ENCODE results near the gene SLCO3A1.

Gene SLCO3A1

DNA sequence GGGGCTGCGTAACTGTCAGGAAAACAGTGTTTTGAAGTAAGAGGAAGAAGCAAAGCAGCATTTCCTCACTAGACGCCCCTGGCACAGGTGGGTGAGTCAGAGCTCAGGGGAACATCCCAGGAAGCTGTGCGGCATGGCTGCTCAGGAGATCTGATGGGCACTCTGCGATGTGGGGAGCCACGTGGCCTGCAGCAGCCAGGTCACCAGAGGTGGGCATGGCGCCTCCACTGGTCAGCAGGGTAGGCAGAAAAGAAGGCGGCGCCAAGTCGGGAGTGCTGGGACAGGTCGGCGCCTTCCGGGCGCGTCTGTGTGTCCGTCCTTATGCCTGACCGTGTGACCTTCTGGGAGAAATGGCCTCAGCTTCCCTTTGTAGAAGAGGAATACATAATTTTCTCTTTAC, 290.3 kb downstream of the SLCO3A1 start:
- no peak for DNase-seq

DNA sequence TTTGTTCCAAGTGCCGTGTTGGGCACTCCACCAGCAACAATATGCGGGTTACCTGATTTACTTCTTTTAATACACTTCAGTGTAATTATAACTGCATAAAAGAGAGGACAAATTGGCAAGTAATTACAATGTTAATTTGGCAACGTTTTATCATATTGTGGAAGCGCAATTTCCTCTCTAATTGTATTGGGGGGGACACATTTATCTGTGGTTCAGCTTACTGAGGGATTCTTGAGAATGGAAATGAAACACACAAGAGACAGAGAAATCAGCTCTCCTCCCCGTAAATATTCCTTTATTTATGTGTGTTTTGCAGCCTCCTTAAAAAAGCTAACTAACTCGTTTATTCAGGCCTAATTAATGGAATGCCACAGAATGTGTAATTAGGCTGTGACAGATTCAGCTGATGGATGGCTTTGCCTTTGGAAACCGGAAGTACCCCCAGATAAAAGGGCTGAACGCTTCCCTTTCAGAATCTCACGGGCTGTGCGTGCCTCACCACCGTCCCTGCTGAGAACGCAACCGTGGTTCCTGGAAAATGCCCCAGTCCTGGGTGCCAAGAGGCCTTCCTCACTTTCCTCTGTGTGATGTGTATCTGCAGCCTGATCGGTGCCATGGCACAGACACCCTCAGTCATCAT, 293.1 kb downstream of the SLCO3A1 start:
- no peak for DNase-seq

DNA sequence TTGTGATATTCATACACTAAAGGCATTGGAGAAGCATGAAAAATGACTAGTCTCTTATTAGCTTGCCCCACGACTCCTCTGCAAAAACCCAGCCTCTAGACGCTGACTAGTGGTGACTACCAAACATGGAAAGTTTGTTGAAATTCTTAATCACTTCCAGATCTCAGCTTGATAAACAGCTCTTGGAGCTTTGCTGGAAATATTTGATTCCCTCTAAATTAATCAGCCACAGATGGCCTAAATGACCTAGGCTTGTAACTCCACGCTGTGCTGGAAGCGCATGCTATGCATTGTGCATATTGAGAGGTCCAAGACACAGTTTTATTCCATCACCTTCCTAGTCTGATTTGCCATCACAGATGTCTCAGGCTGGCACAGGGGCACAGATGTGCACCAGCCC, 295.5 kb downstream of the SLCO3A1 start:
- no peak for DNase-seq

DNA sequence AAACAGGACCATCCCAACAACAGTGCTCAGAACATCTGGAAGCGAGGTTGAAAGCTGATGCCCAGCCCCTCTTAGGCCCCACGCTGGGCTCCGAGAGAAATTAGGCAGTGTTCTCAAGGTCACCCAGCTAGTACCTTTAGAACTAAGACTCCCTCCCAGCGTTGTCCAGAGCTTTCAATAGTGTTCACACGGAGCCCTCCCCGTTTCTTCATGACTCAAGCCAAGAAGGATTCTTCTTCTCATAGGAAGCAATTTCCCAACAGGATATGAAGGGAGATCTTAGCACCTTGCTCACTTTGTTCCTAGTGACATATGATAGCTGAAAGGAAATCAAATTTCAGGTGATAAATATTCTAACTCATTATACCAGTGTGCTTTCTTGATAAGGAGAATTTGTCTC, 296.0 kb downstream of the SLCO3A1 start:
- no peak for DNase-seq

DNA sequence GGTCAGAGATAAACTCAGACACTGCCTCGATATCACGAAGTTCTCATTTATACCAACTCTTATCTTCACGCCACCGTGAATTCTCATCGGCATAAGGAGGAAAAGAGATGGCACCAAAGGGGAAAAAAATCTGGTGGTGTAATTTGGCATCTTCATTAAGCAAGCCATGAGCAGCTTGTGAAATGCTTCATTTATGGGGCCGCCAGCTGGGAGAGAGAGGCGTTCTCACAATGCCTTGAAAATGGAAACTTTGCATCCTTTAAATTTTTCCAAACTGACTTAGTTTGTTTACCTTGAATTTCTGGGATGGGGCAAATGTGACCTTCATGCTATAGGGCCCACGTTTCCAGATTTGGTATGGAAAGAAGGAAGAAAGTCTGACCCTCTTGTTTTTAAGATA, 297.7 kb downstream of the SLCO3A1 start:
- no peak for DNase-seq

DNA sequence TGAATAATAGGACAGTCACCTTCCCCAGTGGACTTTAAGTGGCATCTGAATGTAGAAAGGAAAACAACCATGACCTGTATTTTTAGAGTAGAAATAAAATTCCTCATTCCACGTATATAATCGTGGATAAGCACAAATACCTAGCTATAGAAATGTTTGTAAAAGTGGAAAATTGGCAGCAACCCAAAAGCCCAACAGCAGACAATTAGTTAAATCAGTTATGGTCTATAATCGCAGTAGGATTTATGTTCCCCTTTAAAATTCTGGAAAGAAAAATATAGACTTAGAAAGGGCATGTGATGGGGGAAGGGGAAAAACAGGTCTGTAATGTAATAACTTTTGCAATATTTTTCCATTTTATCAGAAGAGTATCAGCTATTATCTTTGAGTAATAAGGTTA, 298.2 kb downstream of the SLCO3A1 start:
- no peak for DNase-seq

DNA sequence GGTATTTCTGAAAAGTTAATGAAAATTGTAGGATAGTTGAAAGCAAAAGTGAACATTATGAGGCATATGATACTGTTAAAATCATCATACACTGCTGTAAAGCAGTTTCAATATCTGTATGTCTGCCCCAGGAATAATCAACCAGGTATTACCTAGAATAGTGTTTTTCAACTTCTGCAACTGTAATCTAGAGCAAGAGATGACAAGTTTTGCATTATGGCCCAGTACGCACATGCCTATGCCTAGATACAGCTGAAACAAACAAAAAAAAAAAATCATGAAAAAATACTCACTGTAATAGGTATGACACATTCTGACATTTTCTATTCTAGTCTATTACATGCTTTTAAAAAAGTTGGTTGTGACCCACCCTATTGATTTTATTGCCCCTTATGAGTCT, 299.5 kb downstream of the SLCO3A1 start:
- DNase-seq: no peak

DNA sequence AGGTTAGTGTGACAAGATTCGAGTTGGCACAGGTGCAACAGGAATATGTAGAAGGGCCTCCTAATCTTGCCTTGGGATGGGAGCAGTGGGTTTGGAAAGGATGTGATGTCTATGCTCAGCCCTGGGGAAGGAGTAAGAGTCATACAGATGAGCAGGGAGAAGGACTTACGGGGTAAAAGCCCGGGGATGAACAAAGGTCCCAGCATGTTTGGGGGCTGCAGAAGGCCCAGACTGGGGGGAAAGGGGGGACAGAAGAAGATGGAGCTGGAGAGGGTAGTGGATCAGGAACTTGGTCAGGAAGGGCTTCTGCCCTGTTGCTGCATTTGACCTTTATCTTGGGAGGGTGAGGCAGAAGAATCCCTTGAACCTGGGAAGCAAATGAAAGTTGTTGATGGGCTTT, 300.1 kb downstream of the SLCO3A1 start:
- DNase-seq: no peak

DNA sequence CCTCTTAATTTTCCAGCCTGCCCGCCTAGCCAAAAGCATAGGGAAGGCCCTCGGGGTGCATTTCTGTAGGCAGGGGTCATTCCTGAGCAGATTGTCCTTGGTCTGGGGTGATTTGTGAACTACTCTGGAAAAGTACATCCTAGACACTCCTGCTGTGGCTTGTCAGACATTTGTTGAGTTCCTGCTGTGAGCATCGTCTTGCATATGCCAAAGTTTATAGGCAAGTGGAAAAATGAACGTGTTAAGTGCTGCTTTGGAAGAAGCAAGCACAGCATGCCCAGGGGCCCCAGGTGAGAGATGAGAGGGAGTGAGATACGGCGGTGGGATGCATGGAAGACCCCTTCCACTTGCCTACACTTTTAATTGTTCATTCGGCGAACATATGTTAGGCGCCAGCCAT, 302.4 kb downstream of the SLCO3A1 start:
- DNase-seq: no peak

DNA sequence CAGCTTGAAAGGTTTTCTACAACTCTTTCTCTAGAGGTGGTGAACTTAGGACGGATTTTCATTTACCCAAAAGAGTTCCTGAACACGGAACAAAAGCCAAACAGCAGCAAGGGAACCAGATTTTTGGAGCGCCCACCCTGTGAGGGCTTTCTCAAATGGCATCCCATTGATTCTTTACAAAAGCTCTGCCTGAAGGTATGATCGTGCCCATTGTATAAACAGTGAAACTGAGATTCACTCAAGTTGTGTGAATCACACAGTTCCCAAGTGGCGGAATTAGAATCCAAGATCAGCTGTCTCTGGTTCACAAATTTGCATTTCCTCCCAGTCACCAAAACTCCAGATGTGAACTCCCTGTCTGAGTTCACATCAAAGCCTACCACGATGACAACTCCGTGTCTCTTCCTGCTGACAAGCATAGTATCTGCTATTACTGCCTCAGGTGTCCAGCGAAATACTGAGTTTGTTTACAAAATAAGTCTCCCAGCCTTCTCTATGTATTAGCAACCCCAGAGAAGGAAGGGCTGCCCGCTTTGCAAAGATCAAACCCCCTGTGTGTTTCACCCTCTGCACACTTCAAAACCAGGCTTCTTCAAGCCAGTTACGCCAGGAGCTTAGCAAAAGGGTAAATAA, 304.3 kb downstream of the SLCO3A1 start:
- DNase-seq: no peak

DNA sequence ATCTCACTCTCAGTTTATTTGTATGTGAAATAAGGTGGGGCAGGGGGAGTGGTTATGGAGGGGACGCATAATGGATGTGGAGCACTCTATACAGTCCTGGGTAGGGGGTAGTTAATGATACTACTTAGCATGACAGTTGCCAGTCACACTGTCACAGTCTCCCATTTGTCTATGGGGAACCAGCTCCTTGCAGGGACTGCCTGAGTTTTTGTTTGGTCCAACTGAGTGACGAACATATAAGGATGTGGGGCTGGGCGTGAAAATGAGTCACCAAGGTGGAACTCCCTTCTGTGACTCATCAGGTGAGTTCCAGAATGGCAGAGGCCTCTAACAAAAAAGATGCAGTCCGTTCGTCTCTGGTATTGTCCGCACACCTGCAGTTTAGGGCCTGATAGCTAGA, 304.9 kb downstream of the SLCO3A1 start:
- no peak for DNase-seq

DNA sequence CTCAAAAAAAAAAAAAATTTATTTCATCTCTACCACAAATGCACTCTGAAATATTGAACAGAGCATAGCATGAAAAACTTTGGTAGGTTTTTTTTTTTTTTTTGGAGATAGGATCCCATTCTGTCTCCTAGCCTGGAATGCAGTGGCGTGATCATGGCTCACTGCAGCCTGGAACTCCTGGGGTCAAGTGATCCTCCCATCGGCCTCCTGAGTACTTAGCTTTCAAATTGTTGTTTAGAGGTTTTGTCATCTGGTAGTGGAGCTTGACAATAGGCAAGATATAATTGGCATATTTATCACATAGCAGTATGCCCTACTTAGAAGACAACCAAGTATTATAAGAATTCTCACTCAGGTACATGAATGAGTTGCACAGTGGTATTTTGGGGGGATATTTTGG, 306.0 kb downstream of the SLCO3A1 start:
- no peak for DNase-seq

DNA sequence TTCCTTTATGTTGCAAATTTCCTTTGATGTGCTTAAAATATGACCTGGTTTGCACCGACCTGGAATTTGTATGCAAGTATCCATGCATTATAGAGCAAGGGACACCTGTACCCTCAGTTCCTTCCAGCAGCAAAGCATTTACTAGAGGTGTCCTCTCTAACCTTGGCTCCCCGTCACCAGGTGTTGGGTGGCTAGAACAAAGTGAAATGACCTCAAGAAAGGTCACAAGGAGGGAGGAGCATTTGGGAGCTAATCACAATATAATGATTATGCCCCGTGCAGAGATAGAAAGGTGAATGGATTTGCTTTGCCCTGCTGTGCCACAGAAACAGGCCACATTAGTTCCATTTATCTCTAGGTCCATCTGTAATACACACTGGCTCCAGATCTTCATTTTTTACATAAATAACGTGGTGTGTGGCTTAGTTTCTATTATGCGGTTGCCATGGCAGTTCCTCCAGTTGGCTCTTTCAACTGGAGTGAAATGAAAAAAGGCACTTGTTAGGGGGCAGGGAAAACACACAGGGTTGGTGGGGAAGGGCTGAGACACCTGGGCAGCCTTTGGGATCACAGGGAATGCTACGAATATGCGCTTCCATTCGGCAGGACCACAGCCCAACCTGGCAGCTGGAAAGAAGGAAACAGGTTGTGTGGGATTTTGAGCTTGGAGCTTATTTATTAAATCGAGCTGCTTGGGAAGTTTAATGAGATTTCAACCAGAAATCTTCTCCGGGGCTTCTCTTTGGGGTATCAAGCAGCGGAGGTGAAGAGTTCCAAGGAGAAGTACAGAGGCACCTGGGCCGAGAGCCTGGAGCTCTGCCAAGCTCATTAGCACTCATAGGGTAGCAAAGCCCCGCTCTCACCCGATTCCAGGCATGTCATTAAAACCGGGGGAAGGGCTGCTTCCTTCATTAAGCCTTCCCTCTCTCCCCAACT, 306.7 kb downstream of the SLCO3A1 start:
- no peak for DNase-seq

DNA sequence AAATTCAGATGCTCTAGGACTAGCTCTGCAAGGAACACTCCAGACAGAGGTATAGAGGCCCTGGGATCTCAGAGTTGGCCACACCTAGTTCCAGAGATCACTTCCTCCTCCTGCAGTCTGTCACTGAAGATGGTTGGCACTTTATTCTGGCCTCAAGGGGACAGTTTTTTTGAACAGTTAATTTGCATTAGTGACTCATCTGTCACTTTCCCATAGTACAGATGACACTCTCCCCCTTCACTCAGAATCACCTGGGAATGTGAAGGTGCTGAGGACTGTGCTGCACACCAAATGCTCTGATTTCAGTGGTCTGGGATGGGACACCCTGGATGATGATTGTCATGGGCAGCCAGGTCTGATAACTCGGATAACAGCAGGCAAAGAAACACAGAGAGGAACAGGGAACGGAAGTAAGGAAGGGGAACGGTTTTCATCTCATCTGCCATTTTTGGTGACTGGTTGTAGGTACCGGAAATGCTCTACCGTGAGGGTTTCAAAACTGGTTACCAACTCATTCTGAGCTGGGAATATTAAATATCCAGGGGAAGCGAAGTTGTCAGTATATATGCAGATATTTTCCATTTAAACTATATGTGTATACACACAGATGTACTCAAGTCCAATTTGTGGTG, 307.6 kb downstream of the SLCO3A1 start:
- no peak for DNase-seq

DNA sequence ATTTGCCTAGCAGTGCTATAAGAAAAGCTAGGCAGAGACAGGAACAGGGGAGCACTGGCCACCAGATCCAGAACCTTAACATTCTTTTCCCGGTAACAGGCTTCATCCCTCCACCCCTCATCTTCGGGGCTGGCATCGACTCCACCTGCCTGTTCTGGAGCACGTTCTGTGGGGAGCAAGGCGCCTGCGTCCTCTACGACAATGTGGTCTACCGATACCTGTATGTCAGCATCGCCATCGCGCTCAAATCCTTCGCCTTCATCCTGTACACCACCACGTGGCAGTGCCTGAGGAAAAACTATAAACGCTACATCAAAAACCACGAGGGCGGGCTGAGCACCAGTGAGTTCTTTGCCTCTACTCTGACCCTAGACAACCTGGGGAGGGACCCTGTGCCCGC, 309.1 kb downstream of the SLCO3A1 start:
- no peak for DNase-seq

DNA sequence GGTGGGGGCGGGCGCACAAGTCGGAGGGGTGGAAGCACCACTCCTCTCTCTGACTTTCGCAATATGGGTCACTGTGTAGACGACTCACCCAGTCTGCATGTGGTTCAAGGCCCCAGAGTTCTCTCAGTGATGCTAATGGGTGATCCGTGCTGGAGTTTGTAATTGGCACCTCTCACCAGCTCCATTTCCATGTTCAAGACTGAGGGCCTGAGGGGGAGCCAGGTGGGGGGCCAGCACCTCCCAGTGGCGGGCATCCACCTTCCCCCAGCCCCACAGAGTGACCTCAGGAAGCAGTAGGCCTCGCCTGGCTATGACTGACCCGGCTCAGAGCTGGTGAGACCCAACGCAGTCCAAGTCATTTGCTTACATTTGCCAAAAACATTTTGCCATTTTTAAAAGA, 310.1 kb downstream of the SLCO3A1 start:
- DNase-seq: no peak

DNA sequence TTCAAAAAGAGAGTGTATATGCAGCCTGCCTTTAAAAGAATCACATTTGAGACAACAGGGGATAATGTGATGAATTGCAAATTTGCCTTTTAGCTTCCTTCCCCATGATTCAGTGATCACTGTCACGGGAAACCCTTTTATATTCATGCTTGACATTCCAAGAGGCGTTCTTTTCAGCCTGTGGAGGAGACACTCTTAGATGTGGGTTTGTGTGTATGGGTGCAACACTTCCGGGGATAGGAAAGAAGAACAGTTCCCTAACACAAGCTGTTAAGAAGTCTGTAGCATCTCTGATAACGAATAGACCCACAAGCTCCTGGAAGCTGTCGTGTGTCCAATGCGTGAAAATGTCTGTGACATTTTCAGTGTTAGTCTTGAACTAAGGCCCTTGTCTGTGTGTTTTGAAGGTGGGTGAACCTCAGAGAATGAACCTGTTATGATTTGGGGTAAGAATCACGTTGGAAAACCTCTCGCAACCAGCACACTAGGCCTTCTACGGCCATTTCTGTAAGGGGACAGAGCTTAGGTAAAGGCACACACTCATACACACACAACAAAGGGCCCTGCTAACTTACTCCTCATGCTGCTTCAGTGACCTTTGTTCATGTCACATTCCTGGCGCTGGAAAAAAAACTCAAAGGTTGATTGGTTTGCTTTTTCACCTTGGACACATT, 311.0 kb downstream of the SLCO3A1 start:
- no peak for DNase-seq

DNA sequence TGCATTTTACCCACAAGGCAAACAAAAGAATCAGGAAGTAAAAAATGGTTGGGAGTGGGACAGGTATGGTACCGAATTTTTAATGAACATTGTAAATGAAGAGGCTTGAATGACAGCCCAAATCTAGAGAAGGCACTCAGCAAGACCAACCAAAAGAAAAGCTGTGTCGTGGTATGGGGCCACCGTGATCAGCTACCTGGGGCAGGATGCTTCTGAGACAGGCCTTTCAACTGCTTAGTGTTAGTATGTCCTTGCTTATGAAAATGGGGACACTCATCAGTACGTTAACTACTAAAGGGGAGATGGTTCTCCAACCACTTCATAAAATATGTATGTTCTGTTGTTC, 311.5 kb downstream of the SLCO3A1 start:
- DNase-seq: no peak

DNA sequence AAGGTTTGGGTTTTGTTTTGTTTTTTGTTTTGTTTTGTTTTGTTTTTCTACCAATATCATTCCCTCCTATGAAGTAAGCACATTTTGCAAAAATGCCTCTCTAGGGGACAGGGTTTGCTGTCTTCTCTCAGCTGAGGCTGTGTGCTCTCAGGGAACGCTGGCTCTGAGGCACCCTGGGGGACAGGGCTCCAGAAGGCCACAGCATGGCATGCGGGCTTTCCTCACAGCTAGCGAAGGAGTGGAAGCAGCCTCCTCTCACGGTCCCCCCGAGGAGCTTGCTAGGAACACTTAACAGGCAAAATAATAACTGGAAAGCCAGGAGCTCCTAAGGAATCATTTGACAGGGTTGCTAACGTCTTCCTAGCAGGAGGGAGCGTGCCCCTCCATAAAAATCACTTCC, 312.5 kb downstream of the SLCO3A1 start:
- DNase-seq: no peak

DNA sequence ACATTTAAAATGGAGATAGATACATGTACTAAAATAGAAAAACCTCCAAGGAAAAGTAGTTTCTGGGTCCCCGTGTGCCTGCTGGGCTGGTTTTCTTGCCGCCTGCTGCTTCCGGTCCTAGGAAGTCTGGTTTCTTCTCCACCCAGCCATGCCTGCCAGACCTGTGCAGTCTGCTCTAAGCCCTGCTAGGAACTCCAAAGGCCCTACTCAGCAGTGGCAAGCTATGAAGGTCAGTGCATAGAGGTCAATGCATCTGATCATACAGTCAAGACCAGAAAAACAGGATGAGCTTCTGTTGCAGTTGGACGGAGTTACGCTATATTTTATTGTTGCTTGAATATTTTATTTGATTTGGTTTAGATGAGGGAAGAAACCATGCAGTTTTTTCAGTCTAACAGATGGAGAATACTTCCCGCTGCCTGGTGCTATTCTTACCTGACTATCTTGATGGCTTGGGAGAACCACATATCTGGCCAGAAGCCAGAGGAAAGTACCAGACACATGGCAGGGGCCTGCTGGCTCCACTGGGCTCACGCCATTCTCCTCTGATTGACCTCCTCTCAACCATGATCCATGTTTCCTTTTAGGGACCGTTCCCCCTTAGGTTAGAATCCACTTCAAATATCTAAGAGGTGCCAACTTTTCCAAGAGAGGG, 313.4 kb downstream of the SLCO3A1 start:
- no peak for DNase-seq

DNA sequence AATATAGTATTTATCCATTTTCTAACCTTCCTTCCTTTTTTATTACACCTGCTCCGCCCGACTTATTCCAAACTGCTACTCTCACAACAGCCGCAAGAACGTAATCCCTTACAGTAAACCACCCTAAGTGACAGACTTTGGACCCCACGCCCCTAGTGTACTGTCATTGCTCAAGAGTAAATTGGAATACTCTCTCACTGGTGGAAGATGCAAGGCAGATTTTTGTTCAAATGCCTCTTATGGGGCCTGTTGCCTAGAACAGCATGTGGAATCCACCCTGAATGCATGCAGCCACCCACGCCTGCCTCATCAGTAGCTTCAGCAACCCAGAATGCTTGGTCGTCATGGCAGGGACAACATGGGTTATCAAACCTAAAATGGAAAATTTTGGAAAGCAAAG, 313.9 kb downstream of the SLCO3A1 start:
- DNase-seq: no peak

DNA sequence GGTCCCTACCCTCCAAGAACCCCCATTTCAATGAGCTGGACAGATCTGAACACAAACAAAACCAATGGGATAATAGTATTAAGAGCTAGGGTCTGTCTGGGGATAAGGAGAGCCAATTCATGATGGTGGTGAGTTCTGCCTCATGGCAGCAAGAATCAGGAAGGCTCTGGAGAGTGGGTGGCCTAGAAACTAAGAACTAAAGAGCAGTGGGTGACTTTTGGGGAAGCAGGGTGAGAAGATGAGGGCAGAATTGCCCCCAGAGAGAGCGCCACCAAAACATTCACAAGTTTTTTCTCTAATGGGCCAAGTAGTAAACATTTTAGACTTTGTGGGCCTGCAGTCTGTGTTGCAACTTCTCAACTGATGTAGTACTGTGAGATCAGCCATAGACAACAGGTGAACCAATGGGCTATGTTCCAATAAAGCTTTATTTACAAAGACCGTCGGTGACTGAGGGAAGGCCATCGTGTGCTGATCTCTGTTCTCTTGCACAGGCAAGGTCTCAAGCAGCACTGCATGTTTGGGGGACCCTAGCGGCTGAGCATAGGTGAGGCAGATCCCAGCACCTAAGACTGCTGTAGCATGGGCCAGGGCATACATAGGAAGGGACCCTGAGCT, 314.7 kb downstream of the SLCO3A1 start:
- no peak for DNase-seq
